NCI-H2107 treated with DMSO at 0.1 percent for 48 hours (cell line): Measurements from ENCODE around the gene ATXN7L1.
"Not testable (repeated sequence)": the region's sequence is repeated elsewhere in the genome, so short reads cannot be mapped to it uniquely, and the experiment has no call there.

Experiments
- DNase-seq: peaks from one replicate; lab custom pipeline; 2025; ENCODE audit not compliant: unreplicated experiment; lab: John Stamatoyannopoulos, UW

Gene ATXN7L1

DNA sequence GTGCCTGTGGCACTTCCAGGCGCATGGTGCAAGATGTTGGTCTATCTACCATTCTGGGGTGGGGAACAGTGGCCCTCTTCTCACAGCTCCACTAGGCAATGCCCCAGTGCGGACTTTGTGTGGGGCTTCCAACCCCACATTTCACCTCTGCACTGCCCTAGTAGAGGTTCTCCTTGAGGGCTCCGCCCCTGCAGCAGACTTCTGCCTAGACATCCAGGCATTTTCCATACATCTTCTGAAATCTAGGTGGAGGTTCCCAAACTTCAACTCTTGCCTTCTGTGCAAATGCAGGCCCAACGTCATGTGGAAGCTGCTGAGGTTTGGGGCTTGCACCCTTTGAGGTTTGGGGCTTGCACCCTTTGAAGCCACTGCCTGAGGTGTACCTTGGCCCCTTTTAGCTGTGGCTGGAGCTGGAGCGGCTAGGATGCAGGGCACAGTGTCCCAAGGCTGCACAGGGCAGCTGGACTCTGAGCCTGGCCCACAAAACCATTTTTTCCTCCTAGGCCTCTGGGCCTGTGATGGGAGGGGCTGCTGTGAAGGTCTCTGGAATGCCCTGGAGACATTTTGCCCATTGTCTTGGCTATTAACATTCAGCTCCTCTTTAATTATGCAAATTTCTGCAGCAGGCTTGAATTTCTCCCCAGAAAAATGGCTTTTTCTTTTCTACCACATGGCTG, 164.5 kb downstream of the ATXN7L1 start:
- DNase-seq, result no peak

DNA sequence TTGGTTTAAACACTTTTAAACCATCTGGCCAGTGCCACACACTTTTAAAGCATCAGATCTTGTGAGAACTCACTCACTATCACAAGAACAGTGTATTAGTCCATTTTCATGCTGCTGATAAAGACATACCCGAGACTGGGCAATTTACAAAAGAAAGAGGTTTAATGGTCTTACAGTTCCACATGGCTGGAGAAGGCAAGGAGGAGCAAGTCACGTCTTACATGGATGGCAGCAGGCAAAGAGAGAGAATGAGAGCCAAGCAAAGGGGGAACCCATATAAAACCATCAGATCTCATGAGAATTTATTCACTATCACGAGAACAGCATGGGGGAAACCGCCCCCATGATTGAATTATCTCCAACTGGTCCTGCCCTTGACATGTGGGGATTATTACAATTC, 165.7 kb downstream of the ATXN7L1 start:
- DNase-seq, result not testable (repeated sequence)

DNA sequence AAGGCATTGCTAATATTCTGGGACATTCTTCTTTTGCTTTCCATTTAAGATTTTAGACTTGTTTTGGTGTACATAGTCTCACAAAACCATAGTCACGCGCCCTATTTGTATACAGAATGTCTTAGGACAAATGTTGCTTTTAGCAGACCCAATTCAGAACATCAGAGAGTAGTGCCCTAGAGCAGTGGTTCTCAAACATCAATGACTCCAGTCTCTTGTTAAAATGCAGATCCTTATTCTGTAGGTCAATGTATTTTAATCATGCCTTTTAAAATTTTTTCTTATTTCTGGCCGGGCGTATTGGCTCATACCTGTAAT, 167.7 kb downstream of the ATXN7L1 start:
- DNase-seq, result no peak

DNA sequence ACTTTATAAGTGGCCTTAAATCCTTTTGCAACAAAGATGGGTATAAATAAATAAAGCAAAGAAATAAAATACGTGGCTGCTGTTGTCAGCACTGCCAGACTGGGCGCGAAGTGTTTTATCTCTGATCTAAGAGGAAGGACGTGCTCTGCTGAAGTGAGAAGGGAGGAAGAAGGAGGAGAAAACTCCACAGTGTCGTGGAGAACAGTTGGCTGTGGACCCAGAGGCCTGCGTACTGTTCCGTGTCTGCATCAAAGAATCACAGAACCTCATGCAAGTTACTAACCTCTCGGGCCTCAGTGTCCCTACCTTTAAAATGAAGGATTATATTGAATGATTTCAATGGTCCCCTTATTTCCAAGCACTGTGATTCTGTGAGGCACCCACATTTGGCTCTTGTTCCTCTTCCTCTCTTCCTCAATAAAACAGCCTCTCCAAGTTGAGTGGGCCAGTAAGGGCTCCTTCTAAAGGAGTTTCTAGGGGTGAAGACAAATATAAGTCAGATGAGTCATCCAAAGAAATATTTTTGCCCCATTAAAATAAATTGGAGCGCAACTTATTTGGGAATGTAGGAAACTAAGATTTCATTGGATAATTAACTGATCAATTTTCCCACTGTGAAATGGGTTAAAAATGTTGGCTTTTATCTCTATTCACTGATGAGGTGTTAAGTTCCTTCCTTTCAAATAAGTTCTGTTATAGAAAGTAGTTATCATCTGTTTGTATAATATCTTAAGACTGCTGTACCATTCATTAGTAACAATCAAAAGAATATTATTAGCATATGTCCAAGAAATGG, 168.2 kb downstream of the ATXN7L1 start:
- DNase-seq, result no peak

DNA sequence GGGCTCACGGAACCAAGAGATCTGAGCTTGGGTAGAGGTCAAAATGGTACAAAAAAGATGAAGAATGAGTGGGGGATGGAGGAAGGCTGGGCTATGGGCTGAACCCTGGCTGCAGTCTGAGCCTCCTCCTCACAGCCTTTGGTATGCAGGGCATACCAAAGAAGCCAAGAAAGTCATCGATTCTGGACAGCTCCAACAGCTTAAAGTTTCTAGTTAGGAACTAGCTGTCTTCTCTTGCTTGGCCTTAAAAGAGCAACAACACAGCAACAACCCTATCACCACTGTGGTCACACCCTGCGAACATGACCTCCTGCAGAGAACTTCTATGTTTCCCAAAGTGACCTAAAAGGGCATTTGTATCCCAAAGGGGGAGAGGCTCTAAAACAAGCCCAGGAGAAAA, 169.0 kb downstream of the ATXN7L1 start:
- no peak for DNase-seq

DNA sequence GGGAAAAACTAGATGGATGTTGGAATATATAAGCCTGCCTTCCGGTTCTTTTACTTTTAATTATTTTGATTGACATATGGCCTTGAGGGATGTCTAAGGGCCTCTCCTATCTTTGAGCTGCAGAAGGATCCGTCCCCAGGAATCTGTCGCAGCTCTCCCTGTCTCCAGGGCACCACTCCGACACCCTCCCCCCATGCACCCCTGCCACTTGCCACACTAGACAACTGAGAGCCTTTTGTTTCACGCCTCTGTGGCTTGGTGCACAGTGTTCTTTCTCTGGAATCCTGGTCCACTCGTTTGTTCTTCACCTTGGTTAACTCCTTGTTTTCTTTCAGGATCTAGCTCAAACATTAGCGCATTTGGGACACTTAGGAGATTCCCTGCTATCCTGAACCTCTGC, 171.0 kb downstream of the ATXN7L1 start:
- DNase-seq, result no peak

DNA sequence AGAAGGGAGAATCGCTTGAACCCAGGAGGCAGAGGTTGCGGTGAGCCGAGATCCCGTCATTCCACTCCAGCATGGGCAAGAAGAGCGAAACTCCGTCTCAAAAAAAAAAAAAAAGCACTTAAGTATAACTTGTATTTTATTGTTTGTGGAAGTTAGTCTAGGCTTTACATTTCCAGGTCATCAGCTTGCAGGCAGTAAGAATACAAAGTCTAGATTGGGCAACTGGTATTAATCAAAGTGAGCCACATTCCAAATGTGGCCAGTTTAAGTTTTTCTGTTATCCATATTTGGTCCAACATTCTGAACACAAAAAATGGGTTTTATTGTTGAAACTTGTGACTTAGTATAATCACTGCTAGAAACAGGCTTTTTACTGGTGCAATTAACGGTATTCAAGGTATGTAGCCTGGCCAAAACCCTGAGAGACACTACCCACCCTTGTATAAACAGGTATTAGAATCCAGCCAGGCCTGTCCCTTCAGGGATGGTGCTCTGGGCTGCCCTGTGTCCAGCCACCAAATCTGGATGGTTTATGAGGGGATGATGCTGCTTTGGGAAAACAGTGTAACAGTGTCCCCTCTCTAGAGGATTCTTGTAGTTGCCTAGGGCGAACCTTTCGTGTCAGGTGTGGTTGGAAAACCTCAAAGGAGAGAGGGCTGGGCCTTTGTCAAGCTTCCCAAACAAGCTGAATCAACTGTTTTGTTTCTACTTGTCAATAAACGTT, 173.0 kb downstream of the ATXN7L1 start:
- no peak for DNase-seq

DNA sequence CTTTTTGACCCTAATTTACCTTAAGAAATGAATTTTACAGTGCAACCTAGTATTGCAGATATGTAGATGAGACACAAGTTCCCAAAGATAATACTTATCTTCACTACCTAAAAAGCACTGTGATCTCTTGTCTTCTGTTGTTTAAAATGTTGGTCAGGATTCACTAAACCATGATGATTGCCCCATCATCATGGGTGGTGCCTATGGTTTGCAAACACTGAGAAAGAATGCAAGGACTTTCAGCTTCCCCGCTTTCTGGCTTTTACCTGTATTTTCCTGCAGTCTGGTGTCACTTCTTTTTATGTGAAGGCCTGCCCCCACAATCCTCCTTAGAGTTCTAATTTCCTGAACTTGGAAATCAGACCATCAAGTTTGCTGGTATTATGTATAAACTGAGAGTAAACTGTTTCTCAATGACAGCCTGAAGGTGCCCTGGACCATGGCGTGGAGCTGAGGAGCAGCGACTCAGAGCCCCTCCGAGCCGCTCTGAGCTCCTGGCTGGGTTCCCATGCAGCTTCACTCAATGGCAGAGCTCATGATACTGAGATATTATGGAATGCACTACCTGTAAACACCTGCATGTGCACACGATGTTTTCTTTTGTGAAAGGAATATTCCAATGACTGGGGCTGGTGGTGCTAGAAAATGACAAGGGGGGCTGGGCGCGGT, 176.7 kb downstream of the ATXN7L1 start:
- DNase-seq, result no peak

DNA sequence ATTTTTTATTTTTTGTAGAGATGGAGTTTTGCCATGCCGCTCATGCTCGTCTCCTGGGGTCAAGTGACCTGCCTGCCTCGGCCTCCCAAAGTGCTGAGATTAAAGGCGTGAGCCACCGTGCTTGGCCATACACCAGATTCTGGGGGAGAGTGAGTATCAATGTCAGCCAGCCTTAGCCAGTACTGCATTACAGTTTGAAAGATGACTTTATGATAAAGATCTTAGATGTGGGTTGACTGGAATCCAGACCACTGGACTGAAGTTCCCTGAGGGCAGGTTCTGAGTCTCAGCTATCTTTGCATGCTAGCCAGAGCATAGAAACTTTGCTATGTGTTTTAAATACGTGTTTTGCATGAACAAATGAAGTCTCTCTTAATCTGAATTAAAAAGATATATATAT, 177.9 kb downstream of the ATXN7L1 start:
- no peak for DNase-seq

DNA sequence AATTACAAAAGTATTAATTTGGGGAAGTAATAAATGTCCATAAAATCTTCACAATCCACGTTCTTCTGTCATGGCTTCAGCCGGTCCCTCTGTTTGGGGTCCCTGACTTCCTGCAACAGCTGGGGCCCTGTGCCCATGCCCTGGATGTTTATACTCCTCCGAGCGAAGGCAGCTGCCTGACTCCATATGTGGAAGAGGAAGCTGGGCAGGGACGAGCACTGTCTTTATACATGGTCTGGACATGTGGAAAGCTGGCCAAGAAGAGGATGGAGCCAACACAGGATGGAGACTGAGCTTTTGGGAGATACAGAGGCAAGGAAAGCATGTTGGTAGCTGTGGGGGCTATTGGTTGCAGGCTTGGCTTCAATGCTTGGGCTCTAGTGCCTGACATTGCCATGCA, 178.6 kb downstream of the ATXN7L1 start:
- no peak for DNase-seq

DNA sequence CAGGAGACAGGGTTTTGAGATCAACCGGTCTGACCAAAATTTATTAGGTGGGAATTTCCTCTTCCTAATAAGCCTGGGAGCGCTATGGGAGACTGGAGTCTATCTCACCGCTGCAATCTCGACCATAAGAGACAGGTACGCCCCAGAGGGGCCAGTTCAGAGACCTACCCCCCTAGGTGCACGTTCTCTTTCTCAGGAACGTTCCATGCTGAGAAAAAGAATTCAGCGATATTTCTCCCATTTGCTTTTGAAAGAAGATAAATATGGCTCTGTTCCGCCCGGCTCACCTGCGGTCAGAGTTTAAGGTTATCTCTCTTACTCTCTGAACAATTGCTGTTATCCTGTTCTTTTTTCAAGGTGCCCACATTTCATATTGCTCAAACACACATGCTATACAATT, 179.2 kb downstream of the ATXN7L1 start:
- DNase-seq, result not testable (repeated sequence)

DNA sequence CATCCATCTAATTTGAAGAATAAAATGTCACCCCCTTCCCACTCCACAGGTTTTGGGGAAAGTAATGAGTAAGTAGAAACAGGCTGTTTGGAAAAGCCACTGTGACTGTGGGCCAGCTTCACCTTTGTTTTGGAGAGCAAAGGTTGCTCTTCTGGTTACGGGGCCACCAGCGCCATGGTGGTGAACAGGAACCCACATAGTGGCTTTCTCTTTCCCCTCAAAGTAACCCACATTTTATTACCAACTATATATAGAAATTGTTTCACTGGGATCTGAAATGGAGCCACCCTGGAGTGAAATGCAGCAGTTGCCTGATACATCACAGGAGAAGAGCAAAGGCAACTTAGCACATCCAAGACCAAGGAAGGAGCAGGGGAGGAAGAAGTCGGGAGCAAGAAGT, 182.8 kb downstream of the ATXN7L1 start:
- no peak for DNase-seq

DNA sequence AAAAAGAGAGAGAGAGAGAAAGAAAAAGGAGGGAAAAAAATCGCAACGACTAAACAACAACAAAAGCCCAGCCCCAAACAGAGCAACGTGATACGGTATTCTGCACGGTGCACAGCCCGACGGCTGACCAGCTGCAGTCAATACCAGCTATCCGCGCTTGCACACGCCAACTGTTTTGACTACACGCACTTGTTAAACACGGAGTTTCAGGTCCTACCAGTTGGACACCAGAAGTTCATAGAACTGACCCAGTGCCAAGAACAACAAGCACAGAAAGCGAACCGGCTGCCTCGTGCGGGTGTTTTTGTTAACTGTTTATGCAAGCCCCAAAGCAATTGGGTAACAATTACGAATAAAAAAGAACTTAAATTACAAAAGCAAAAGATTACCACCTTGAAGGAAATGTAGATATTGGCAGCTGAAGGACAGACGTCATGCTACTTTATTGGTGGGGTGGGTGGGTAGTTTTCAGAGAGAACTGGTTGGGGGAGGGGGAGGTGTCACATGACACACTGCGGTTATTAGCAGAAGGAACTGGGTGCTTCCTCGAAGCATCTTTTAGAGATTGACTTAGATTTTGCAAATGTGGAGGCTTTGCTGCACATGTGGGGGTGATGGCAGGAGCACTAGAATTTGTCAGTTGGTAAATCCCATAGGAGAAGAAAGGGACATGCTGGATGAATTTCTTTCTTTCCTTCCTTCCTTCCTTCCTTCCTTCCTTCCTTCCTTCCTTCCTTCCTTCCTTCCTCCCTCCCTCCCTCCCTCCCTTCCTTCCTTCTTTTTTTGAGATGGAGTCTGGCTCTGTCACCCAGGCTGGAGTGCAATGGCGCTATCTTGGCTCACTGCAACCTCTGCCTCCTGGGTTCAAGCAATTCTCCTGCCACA, 184.5 kb downstream of the ATXN7L1 start:
- peak; percentile 56 for DNase-seq

DNA sequence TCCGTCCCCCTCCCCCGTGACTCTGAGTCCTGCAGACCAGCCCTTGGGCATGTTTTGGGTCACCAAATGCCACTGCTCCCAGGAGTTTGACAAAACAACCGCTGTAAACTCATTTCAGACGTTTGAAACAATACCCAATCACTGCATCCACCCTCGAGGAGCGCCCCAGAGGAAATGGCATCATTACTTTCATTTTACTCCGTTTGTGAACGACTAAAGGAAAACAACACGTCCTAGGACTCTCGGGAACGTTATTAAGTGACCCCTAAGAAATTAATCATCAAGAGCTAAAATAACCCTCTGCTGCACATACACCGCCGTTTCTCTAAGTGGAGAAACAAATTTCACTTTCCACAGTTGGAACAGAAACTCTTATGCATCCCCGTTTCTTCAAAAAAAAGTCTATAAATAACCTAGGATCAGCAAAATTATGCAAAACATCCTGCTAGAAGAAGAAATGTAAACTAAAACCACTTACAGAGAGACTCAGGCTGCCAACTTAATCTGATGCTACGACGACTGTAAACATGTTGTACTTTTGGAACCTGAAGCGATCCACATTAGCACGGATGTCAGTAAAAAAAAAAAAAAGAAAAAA, 185.2 kb downstream of the ATXN7L1 start:
- DNase-seq, result no peak

DNA sequence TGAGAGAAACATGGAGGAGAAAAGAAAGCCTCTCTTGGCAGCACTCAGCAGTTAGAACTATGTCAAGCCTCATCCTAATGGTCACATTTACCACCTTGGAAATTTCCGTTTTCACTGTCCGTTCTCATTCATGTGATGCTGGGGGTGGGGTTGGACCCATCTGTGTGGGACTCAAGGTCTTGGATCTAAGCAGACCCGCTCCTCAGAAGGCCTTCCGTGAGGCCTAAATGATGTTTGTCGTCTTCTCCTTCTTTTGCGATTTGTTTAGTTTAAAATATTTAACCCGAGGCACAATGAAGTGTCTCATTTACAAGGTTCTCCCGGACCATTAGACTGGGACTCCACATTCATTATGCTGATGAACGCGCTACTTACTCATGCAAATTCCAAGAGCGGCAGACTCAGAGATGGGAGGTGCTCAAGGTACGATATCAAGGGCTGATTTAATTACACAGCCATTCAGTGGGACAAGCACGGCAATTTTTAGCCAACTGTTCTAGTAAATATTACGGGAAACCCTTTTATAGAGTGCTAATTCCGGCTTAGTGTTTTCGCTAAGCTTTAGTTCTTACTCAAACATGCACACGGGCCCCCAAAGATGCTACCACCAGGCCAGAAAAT, 186.0 kb downstream of the ATXN7L1 start:
- DNase-seq, result no peak

DNA sequence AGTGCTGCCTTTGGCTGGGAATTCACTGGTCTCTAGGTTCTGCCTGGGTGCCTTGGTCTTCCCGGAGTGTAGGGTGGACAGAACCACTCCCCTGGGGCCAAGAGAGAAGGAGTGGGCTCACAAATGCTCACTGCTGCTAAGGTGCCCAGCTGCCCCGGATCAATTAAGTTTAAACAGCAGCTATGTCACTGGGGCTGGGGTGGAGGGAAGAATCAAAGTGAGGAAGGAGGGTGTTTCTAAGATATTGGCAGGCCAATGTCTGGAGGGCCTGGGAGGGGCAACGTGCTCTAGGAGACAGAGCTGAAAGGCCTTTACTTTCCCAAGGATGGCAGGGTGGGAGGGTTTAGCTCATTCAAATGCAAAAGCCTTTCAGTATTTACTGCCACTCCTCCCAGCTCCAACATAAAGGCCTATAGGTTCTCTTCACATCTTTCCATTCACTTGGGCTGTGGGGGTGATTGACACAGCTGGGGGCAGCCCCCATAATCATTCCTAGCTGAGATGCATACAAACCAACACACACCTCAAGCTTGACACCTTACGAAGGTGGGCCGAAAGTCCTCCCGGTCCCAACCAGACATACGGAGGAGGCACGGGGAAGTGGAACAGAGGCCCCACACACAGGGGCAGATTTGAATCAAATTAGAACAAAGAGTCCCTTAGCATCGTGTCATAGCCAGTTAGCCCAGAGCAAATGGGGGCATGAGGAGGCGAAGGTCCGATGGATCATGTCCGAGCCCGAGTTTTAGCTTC, 187.2 kb downstream of the ATXN7L1 start:
- no peak for DNase-seq

DNA sequence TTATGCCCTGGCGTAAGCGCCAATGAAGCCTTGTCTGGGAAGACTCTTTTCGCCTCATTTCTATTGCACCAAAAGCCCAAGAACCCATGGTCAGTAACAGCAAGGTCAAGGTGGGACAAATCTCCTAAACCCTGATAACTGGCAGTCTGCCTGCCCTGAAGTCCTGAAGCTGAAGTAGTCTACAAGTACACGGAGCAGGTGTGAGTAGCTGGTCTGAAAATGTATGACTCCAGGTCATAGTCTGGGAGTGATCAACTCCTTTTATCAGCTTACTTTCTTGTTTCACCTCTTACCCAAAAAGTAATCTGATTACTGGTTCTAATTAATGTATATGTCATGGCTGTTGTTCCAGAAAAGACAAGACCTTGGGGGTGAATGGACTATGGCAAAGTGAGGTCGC, 187.8 kb downstream of the ATXN7L1 start:
- no peak for DNase-seq

DNA sequence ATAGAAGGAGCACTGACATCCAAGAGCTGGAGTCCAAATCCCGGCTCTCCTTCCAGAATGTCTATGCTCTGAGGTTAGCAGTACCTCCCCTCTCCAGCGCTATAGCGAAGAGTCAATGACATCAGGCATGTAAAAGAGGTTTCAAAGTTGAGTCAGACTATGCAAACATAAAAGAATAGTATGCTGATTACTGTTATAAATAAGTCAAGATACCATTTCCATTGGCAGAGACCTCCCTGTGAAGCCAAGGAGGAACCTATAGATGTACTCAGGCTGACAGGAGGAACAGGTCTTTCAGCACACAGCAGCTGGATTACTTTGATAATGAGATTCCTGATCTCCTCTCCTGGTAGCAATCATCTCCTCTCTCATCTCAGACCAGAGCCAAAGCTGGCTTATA, 191.2 kb downstream of the ATXN7L1 start:
- DNase-seq, result no peak
